ENCODE measurements around the gene ALG14. TPM values are rescaled to one million over a fixed set of nuclear protein-coding genes. Genes with fewer than 3 reads are reported as not detected.

The ALG14 gene
- total RNA-seq, 4 donors from 2014 or later = 0.62 to 1.2 (median 0.79) TPM

DNA sequence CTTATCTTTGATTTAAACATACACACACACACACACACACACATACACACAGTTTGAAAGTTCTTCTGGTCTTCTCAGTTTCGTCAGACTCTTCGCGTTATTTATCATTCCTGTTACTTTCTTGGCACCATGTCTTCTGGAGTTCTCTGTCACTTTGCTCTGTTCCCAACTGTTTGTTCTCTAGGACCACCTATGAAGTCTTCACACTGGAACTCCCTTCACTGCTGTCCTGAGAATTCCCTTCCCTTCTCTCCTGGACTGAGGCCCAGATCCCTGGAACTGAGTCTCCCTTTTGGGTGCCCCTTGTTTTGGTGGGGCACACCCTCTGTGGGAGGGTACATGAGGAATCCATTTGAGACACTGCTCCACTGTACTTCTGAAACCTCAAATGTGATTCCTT is 30.5 kb downstream of the ALG14 start:
- ATAC-seq = peak; percentile 56
- WGBS, 2 donors (ENCODE audit: low coverage in 1 of 2) = 0 to 28% methylated on average over 3 of the region's 3 CpGs
- no peaks in the 10 kb centered on the region for H3K36me3 ChIP-seq
- H3K27me3 ChIP-seq = no peaks in the 10 kb centered on the region
- H3K4me1 ChIP-seq = peaks cover 3 to 25% (median 4%) of the 10 kb centered on the region in 3 donors
- peak overlapping the region; percentile 66 to 78 (median 72) for H3K27ac ChIP-seq
- no peak overlapping the region for H3K4me3 ChIP-seq
- H3K9me3 ChIP-seq = no peaks in the 10 kb centered on the region
- TF ChIP-seq POLR2AphosphoS5 (IDR thresholded peaks at IDR 0.05) (peak; percentile 16), EP300 (IDR thresholded peaks at IDR 0.05) (no peak)
- TF ChIP-seq, protein P1, sequence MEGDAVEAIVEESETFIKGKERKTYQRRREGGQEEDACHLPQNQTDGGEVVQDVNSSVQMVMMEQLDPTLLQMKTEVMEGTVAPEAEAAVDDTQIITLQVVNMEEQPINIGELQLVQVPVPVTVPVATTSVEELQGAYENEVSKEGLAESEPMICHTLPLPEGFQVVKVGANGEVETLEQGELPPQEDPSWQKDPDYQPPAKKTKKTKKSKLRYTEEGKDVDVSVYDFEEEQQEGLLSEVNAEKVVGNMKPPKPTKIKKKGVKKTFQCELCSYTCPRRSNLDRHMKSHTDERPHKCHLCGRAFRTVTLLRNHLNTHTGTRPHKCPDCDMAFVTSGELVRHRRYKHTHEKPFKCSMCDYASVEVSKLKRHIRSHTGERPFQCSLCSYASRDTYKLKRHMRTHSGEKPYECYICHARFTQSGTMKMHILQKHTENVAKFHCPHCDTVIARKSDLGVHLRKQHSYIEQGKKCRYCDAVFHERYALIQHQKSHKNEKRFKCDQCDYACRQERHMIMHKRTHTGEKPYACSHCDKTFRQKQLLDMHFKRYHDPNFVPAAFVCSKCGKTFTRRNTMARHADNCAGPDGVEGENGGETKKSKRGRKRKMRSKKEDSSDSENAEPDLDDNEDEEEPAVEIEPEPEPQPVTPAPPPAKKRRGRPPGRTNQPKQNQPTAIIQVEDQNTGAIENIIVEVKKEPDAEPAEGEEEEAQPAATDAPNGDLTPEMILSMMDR (IDR thresholded peaks at IDR 0.05) = no peak

DNA sequence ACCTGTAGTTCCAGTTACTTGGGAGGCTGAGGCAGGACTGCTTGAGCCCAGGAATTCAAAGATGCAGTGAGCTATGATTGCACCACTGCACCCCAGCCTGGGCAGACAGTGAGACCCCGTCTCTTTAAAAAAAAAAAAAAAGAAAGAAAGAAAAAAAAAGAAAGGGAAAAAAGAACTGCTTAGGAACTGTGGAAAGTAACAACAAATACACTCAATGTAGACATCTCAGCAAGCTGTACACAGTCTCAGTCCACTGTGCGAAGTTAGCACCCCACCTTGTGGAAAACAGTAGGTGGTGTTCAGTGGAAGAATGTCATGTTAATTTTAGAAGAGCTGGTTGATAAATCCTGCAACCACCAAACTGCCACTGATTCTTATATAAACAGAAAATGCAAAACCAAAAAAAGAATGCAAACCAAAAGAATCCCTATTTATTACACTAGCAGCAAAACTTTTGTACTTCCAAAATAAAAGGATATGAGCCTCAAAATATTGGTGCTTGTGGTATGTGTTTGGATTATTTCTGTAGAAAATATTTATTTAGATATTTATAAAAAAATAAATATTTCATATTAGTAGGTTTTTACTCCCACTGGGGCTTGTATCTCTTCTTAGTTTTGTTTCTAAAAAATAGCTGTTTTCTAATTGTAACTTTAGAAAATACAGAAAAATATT is 31.1 kb downstream of the ALG14 start:
- ATAC-seq = peak; percentile 66
- 0 to 4% methylated on average over 2 of the region's 2 CpGs for WGBS, 2 donors (ENCODE audit: low coverage in 1 of 2)
- Histone ChIP-seq H3K36me3 (no peaks in the 10 kb centered on the region), H3K27me3 (no peaks in the 10 kb centered on the region), H3K9me3 (no peaks in the 10 kb centered on the region), H3K27ac (peak overlapping the region; percentile 55 to 78 (median 69)), H3K4me3 (no peak overlapping the region), H3K4me1 (peaks cover 3 to 25% (median 4%) of the 10 kb centered on the region in 3 donors)
- TF ChIP-seq EP300 (IDR thresholded peaks at IDR 0.05) (no peak), POLR2AphosphoS5 (IDR thresholded peaks at IDR 0.05) (peak; percentile 52), POLR2A (IDR thresholded peaks at IDR 0.05) (no peak)
- TF ChIP-seq, protein P1 (IDR thresholded peaks at IDR 0.05) = peak; percentile 80 to 94 (median 88)

DNA sequence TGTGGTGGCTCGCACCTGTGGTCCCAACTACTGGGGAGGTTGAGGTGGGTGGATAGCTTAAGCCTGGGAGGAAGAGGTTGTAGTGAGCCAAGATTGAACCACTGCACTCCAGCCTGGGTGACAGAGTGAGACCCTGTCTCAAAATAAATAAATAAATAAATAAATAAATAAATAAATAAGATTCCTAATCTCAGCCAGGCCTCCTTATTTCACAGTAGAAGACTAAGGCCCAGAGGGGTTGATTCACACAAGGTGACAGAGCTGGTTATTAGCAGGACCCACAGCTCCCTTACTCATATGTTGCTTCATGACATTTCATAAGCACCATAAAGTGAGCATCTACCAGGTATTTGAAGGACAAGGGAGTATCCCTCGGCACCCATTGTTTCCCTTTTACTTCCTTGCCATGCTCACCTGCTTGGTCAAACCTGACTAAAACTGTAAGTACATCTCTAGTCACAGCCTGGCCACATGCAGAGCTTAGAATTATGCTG is 32.7 kb downstream of the ALG14 start:
- H3K36me3 ChIP-seq = no peaks in the 10 kb centered on the region
- no peaks in the 10 kb centered on the region for H3K9me3 ChIP-seq
- TF ChIP-seq POLR2A (IDR thresholded peaks at IDR 0.05) (no peak), EP300 (IDR thresholded peaks at IDR 0.05) (no peak), POLR2AphosphoS5 (IDR thresholded peaks at IDR 0.05) (no peak)
- TF ChIP-seq, protein P1 (IDR thresholded peaks at IDR 0.05) = no peak
- 85 to 94% methylated on average over 1 to 2 of the region's 2 CpGs for WGBS, 2 donors (ENCODE audit: low coverage in 1 of 2)
- no peaks in the 10 kb centered on the region for H3K27me3 ChIP-seq
- H3K4me1 ChIP-seq = peaks cover 3 to 25% (median 4%) of the 10 kb centered on the region in 3 donors
- ATAC-seq = no peak
- no peak overlapping the region for H3K27ac ChIP-seq
- H3K4me3 ChIP-seq = no peak overlapping the region

DNA sequence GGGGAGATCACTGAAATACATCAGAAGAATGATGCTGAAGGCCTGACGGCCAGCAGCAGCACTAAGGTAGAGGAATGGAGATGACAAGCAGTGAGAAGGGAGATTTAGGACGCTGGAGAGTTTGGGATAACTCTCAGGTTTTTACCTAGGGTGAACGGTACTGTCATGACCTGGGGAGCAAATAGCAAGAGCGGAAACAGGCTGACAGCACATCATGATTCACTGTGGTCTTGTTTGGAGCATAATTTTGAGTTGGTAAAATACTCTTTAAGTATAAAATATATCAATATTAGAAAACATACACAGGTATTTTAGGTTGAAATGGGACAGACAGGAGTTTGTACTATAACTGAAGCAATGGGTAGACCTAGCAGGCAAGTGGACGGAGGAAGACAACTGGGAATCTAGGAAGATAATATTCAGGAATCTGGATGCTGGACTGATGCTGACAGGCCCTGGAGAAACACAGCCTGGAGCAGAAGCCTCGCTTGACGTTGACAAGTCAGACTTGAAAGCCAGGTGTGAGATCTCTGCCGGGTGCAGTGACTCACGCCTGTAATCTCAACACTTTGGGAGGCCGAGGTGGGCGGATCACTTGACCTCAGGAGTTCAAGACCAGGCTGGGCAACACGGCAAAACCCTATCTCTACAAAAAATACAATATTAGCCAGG is 33.3 kb downstream of the ALG14 start:
- H3K9me3 ChIP-seq = no peaks in the 10 kb centered on the region
- H3K27ac ChIP-seq = no peak overlapping the region
- no peaks in the 10 kb centered on the region for H3K36me3 ChIP-seq
- ATAC-seq = no peak
- WGBS, 2 donors (ENCODE audit: low coverage in 1 of 2) = 74 to 83% methylated on average over 12 of the region's 12 CpGs
- H3K4me3 ChIP-seq = no peak overlapping the region
- H3K4me1 ChIP-seq = peaks cover 3 to 25% (median 4%) of the 10 kb centered on the region in 3 donors
- TF ChIP-seq POLR2AphosphoS5 (IDR thresholded peaks at IDR 0.05) = no peak
- TF ChIP-seq POLR2A (IDR thresholded peaks at IDR 0.05) = no peak
- TF ChIP-seq, protein P1 (IDR thresholded peaks at IDR 0.05) = no peak
- TF ChIP-seq EP300 (IDR thresholded peaks at IDR 0.05) = no peak
- H3K27me3 ChIP-seq = no peaks in the 10 kb centered on the region
